Stomach (tissue), 9 donors: Measurements from ENCODE around the gene FGD3. TPM values are rescaled to one million over a fixed set of nuclear protein-coding genes. Genes with fewer than 3 reads are reported as not detected.

Experiments used
- DNase-seq, 2 donors: peaks; one replicate each; pipeline versions ENCODE4 v3.0.0 to v3.0.0-alpha.2; 2013 to 2019
- H3K27ac ChIP-seq, 5 donors: fragments of 200-600 bp in 4 of 5; sonication (generic) in 4 of 5; one replicate each; pipeline ENCODE4 v1.5.1; 2013 to 2019; ENCODE audit warnings: mild to moderate bottlenecking in 1 of 5, moderate library complexity in 1 of 5
- H3K27me3 ChIP-seq, 3 donors: fragments of 200-600 bp; sonication (generic); one replicate each; pipeline ENCODE4 v1.5.1; 2017 to 2019; ENCODE audit warnings: mixed run types in 1 of 3
- H3K36me3 ChIP-seq, 4 donors: fragments of 200-600 bp; sonication (generic); 1 replicate in 3 of 4; 2 replicates in 1 of 4; pipeline ENCODE4 v1.5.1; 2016 to 2019
- H3K4me1 ChIP-seq, 4 donors: fragments of 200-600 bp; sonication (generic); one replicate each; pipeline ENCODE4 v1.5.1; 2016 to 2019
- H3K4me3 ChIP-seq, 4 donors: fragments of 200-600 bp; sonication (generic) in 3 of 4; one replicate each; pipeline ENCODE4 v1.5.1; 2016 to 2019; ENCODE audit warnings: mild to moderate bottlenecking in 1 of 4
- H3K9me3 ChIP-seq, 4 donors: fragments of 200-600 bp; sonication (generic); one replicate each; pipeline ENCODE4 v1.5.1; 2016 to 2019
- CTCF ChIP-seq, 7 experiments: fragments of 450-650 bp in 4 of 7; fragments of 200-600 bp in 3 of 7; sonication (generic) in 3 of 7; IDR thresholded peaks; one replicate each; pipeline ENCODE4 v1.5.1; 2016 to 2019; ENCODE audit warnings: antibody characterized with exemption in 7 of 7, control low read depth in 2 of 7, mild to moderate bottlenecking in 1 of 7
- EP300 ChIP-seq: sonication (generic); formaldehyde crosslinking; IDR thresholded peaks from one replicate; pipeline ENCODE4 v1.6.1; 2017; ENCODE audit warnings: antibody characterized with exemption
- POLR2A ChIP-seq, 4 donors: fragments of 450-650 bp; IDR thresholded peaks; one replicate each; pipeline ENCODE4 v1.6.1; 2016; ENCODE audit warnings: antibody characterized with exemption in 4 of 4, control low read depth in 2 of 4, mild to moderate bottlenecking in 1 of 4, moderate library complexity in 1 of 4
- POLR2AphosphoS5 ChIP-seq, 3 donors: sonication (generic); formaldehyde crosslinking; IDR thresholded peaks; one replicate each; pipeline ENCODE4 v1.6.1; 2016; ENCODE audit warnings: antibody characterized with exemption in 3 of 3
- WGBS, 5 donors: extraction: QIAGEN DNeasy Blood & Tissue Kit in 3 of 5; methylation state at CpG; one replicate each; pipeline versions ENCODE4 v1.1.5 to v1.1.7; 2013 to 2018; 5-methylcytosine and 5-hydroxymethylcytosine counted together
- intact Hi-C: fragments of 100-400 bp; cut with DNase I; formaldehyde crosslinking; loops from one replicate; pipeline ENCODE4 v1.15.1; 2023; ENCODE audit warnings: low total_unique reads
- polyA plus RNA-seq, 3 donors: library from polyadenylated mRNA; stranded (reverse); fragments of 200-250 nt; gene quantifications; one replicate each; pipeline ENCODE4 v1.2.3, GENCODE V29; 2013
- total RNA-seq, 5 donors: library from RNA; depleted of rRNA; stranded (reverse); fragments of >200 nt; gene quantifications; one replicate each; pipeline versions ENCODE4 v1.1.0 to v1.2.3, GENCODE V29; 2014 to 2016
- donor health status: healthy with polysubstance abuse.
- donor health status: Bipolar disorder and iron deficiency.
- donor health status: healthy.

FGD3 gene
- total and polyA plus RNA-seq, 8 donors, result 1.7 to 8.8 (median 2.4) TPM

- intact Hi-C loops, result no loop called here
- no peak for TF ChIP-seq CTCF (IDR thresholded peaks at IDR 0.05)
- no peak for TF ChIP-seq EP300
- TF ChIP-seq POLR2A (IDR thresholded peaks at IDR 0.05), result no peak
- no peak for TF ChIP-seq POLR2AphosphoS5 (IDR thresholded peaks at IDR 0.05)
- Histone ChIP-seq H3K27me3 (peaks cover 0 to 45% (median 0%) of the 10 kb centered on the region in 3 donors), H3K27ac (no peak overlapping the region), H3K9me3 (no peaks in the 10 kb centered on the region), H3K36me3 (no peaks in the 10 kb centered on the region), H3K4me1 (peaks cover 0 to 22% (median 15%) of the 10 kb centered on the region in 4 donors), H3K4me3 (peak overlapping the region; percentile 49 to 59 (median 53))
- 82 to 85% (median 83%) methylated on average over 12 of the region's 12 CpGs for WGBS, 5 donors
- no peak for DNase-seq
Observed at GRCh38 chr9:92948038-92948534, 763 bp downstream of the FGD3 start.

GRCh38 chr9:92948632-92949031, 1.3 kb downstream of the FGD3 start:
- Histone ChIP-seq H3K36me3 (no peaks in the 10 kb centered on the region), H3K27ac (no peak overlapping the region), H3K4me1 (peaks cover 3 to 25% (median 21%) of the 10 kb centered on the region in 4 donors), H3K9me3 (no peaks in the 10 kb centered on the region), H3K4me3 (no peak overlapping the region), H3K27me3 (peaks cover 0 to 45% (median 0%) of the 10 kb centered on the region in 3 donors)
- WGBS, 5 donors, result 74 to 100% (median 96%) methylated on average over 2 of the region's 2 CpGs
- no peak for DNase-seq
- TF ChIP-seq POLR2AphosphoS5 (IDR thresholded peaks at IDR 0.05), result no peak
- TF ChIP-seq POLR2A (IDR thresholded peaks at IDR 0.05), result no peak
- no peak for TF ChIP-seq CTCF (IDR thresholded peaks at IDR 0.05)
- no peak for TF ChIP-seq EP300
- intact Hi-C loops, result no loop called here

GRCh38 chr9:92949266-92949982, 2.1 kb downstream of the FGD3 start:
- H3K36me3 ChIP-seq, result no peaks in the 10 kb centered on the region
- intact Hi-C loops, result no loop called here
- WGBS, 5 donors, result 86 to 91% (median 88%) methylated on average over 7 to 11 of the region's 11 CpGs
- peaks cover 0 to 45% (median 0%) of the 10 kb centered on the region in 3 donors for H3K27me3 ChIP-seq
- no peak for DNase-seq
- TF ChIP-seq CTCF (IDR thresholded peaks at IDR 0.05) (no peak), POLR2AphosphoS5 (IDR thresholded peaks at IDR 0.05) (no peak), EP300 (no peak), POLR2A (IDR thresholded peaks at IDR 0.05) (no peak)
- no peak overlapping the region for H3K4me3 ChIP-seq
- peaks cover 7 to 33% (median 25%) of the 10 kb centered on the region in 4 donors for H3K4me1 ChIP-seq
- no peaks in the 10 kb centered on the region for H3K9me3 ChIP-seq
- H3K27ac ChIP-seq, result no peak overlapping the region

- Histone ChIP-seq H3K36me3 (no peaks in the 10 kb centered on the region), H3K27me3 (peaks cover 0 to 45% (median 0%) of the 10 kb centered on the region in 3 donors), H3K4me3 (no peak overlapping the region), H3K27ac (no peak overlapping the region), H3K9me3 (no peaks in the 10 kb centered on the region), H3K4me1 (peaks cover 7 to 34% (median 25%) of the 10 kb centered on the region in 4 donors)
- no peak for TF ChIP-seq POLR2AphosphoS5 (IDR thresholded peaks at IDR 0.05)
- no peak for TF ChIP-seq POLR2A (IDR thresholded peaks at IDR 0.05)
- TF ChIP-seq CTCF (IDR thresholded peaks at IDR 0.05), result no peak
- TF ChIP-seq EP300, result no peak
- WGBS, 5 donors, result 86 to 94% (median 89%) methylated on average over 10 to 11 of the region's 11 CpGs
- intact Hi-C loops, result no loop called here
- DNase-seq, result no peak
Observed at GRCh38 chr9:92950359-92950955, 3.1 kb downstream of the FGD3 start.
